SK-N-MC (cell line): Measurements from ENCODE around the gene B4GALNT1.

Experiments used
- DNase-seq: peaks from one replicate; pipeline ENCODE4 v3.0.0-alpha.2; 2011; ENCODE audit warnings: low read depth, low spot score
- H3K27ac ChIP-seq: fragments of 200-600 bp; sonication (generic); 2 replicates; pipeline ENCODE4 v1.5.1; 2016; ENCODE audit warnings: mixed run types
- H3K36me3 ChIP-seq: fragments of 200-600 bp; sonication (generic); 2 replicates; pipeline ENCODE4 v1.6.1; 2017; ENCODE audit warnings: antibody characterized with exemption, low read length, mixed read lengths; ENCODE audit not compliant: insufficient read depth
- H3K4me3 ChIP-seq: fragments of 200-600 bp; sonication (generic); 2 replicates; pipeline ENCODE4 v1.5.1; 2016
- H3K9ac ChIP-seq: fragments of 200-600 bp; sonication (generic); 2 replicates; pipeline ENCODE4 v1.8.0; 2017; ENCODE audit warnings: mixed run types, mixed read lengths; ENCODE audit not compliant: insufficient read length
- H3K9me3 ChIP-seq: fragments of 200-600 bp; sonication (generic); 2 replicates; pipeline ENCODE4 v1.6.1; 2017; ENCODE audit warnings: low read depth, mild to moderate bottlenecking, antibody characterized with exemption, low read length, moderate library complexity, mixed read lengths
- EZH2 ChIP-seq: fragments of 200-600 bp; sonication (generic); IDR thresholded peaks from one replicate; pipeline ENCODE4 v1.6.1; 2017; ENCODE audit warnings: antibody characterized with exemption
- FOXP2 ChIP-seq: optimal IDR thresholded peaks from 2 replicates; pipeline ENCODE3; 2011; ENCODE audit warnings: mild to moderate bottlenecking, moderate library complexity; ENCODE audit not compliant: insufficient read depth; ENCODE audit errors: extremely low read length, control extremely low read depth
- POLR2AphosphoS5 ChIP-seq: IDR thresholded peaks from 2 replicates; pipeline ENCODE4 v1.6.1; 2012; ENCODE audit warnings: mild to moderate bottlenecking, low read depth, low read length, borderline replicate concordance

B4GALNT1 gene

DNA sequence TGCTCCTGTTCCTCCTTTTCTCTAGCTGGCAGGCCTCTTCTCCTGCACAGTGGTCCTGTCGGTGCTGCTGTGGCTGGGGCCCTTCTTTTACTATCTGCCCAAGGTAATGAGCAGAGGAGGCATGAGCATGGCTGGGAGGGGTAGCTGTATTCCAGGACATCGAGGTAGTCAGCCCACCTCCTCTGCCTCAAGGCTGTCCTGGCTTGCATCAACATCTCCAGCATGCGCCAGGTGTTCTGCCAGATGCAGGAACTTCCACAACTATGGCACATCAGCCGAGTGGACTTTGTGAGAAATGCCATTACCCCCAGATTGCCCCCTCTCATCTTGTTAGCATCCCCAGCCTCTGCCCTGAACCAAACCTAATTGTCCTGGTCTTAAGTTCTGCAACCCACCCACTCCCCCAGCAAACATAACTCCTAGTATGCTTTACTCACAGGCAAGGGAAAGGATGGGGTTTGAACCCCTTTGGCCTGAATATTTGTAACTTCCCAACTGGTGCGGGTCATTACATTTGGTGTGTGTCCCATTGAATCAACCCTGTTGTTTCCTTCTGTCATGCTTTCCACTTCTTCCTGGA is 9.1 kb downstream of the B4GALNT1 start:
- TF ChIP-seq EZH2 (no peak), POLR2AphosphoS5 (no peak), FOXP2 (no peak)
- Histone ChIP-seq H3K9me3 (no peaks in the 10 kb centered on the region), H3K4me3 (no peak overlapping the region), H3K9ac (no peak overlapping the region), H3K36me3 (no peaks in the 10 kb centered on the region; the same call in 1 of the 2 replicates), H3K27ac (no peak overlapping the region)
- DNase-seq: no peak

DNA sequence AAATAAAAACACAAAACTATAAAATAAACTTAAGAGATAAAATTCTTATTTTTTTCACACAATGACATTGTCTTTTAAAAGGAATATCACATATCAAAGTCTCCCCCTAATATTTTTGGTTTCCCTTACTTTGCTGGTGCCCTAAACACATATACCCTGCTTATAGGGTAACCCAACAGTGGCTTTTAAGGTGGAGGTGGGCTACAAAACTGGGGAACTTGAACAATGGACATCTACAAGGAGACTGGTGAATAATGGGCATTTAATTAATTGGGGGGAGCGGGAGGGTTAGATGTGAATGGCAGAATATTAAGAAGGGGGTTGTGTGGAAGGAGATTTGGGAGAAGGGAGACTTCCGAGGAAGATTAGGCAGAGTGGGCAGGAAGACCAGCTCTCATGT is 9.6 kb downstream of the B4GALNT1 start:
- Histone ChIP-seq H3K27ac (no peak overlapping the region), H3K9me3 (no peaks in the 10 kb centered on the region), H3K9ac (no peak overlapping the region), H3K4me3 (no peak overlapping the region), H3K36me3 (no peaks in the 10 kb centered on the region; the same call in 1 of the 2 replicates)
- TF ChIP-seq FOXP2: no peak
- TF ChIP-seq POLR2AphosphoS5: no peak
- TF ChIP-seq EZH2: no peak
- no peak for DNase-seq

DNA sequence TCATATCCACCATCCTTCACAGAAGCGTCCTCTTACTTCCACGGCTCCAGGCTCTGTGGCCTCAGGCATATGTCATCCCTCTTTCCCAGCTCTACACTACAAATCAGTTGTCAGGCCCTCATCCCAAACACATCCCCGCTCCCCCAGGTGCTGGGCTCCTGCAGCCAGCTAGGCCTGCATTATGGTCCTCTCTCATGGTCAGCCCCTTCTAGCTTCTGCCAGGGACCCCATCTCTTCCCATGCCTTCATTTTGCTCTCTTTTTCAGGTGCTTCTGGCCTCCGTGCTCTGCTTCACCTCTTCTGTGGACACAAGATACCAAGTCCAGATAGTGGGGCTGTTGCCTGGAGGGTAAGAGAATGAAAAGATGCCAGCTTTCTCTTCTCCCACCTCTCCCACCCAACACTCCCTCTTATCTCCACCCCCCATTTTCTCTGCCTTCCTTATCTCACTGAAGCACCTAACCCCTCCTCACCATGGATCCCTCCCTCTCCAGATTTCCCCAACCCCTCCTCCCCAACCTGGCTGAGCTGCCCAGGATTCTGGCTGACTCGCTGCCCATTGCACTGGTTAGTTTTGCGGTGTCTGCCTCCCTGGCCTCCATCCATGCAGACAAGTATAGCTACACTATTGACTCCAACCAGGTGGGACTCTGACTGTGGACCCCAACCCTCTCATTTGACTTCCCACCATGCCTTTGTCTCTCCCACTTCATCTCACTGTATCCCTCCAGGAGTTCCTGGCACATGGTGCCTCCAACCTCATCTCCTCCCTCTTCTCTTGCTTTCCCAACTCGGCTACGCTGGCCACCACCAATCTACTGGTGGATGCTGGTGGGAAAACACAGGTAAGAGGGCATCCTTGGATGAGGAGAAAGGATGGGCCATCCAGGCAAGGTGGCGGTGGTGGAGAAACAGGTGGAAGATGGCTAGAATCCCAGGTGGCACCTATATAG is 10.4 kb downstream of the B4GALNT1 start:
- H3K9me3 ChIP-seq: no peaks in the 10 kb centered on the region
- H3K27ac ChIP-seq: no peak overlapping the region
- no peak for TF ChIP-seq FOXP2
- no peak for TF ChIP-seq EZH2
- no peak for TF ChIP-seq POLR2AphosphoS5
- H3K4me3 ChIP-seq: no peak overlapping the region
- no peak overlapping the region for H3K9ac ChIP-seq
- DNase-seq: no peak
- no peaks in the 10 kb centered on the region for H3K36me3 ChIP-seq

DNA sequence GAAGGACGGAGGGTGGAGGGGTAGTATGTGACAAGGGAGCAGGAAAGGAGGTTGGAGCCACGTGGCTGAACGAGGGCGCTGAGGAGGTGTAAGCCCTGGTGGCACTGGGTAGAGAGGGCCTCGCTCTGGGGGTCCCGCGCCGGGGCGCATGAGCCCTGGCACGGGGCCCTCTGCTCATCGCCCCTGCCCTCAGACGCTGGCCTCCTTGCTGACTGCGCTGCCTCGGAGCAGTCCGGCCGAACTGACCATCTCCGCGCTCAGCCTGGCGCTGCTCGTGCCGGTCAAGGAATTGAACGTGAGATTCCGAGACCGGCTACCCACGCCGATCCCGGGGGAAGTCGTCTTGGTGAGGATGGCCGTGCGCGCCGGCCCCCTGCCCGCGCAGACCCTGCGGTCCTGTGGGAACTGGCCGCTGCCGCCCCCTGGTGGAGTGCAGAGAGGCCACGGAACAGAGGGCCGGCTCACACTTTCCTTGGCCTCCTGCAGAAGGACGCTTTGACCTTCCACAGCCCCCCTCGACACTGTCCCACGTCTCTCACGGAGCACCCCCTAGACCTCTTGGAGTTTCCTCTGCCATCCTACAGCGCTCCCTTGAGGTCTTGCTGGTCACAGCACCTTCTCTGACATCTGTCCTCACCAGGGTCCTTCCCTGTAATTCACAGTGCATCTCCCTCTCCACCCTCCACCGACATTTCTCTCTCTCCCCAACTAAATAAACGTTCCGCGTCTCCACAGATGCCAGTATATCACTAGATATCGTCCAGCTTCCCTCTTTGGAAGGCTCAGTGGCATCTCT is 11.3 kb downstream of the B4GALNT1 start:
- DNase-seq: no peak

DNA sequence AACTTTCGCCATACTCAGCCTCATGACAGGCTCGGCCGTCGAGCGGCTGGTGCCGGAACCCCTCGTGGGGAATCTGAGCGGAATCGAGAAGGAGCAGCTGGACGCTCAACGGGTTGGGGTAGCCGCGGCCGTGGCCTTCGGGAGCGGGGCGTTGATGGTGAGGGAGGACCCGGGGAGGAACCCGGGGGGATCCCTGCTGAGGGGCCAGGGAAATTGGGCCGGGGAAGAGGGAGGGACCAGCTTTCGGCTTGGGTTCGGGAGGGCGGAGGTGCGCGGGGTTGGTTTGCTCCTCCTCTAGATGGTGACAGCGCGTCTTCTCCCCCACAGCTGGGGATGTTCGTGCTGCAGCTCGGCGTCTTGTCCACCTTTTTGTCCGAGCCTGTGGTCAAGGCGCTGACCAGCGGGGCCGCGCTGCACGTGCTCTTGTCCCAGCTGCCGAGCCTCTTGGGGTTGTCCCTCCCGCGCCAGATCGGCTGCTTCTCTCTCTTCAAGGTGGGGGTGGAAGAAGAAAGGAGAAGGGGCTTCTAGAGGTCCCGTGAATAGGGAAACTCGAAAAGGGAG is 12.0 kb downstream of the B4GALNT1 start:
- H3K4me3 ChIP-seq: no peak overlapping the region
- H3K36me3 ChIP-seq: peaks cover 3% of the 10 kb centered on the region; the same call in 1 of the 2 replicates
- H3K9ac ChIP-seq: no peak overlapping the region
- H3K27ac ChIP-seq: no peak overlapping the region
- TF ChIP-seq POLR2AphosphoS5: no peak
- no peak for TF ChIP-seq FOXP2
- no peaks in the 10 kb centered on the region for H3K9me3 ChIP-seq
- no peak for DNase-seq

More for the DNA sequence above, 11.3 kb downstream of the B4GALNT1 start:
- H3K9me3 ChIP-seq: no peaks in the 10 kb centered on the region
- no peak overlapping the region for H3K27ac ChIP-seq
- no peak overlapping the region for H3K9ac ChIP-seq
- peak overlapping the region; percentile 42; the same call in 1 of the 2 replicates for H3K4me3 ChIP-seq
- H3K36me3 ChIP-seq: no peaks in the 10 kb centered on the region
- no peak for TF ChIP-seq POLR2AphosphoS5
- no peak for TF ChIP-seq EZH2

DNA sequence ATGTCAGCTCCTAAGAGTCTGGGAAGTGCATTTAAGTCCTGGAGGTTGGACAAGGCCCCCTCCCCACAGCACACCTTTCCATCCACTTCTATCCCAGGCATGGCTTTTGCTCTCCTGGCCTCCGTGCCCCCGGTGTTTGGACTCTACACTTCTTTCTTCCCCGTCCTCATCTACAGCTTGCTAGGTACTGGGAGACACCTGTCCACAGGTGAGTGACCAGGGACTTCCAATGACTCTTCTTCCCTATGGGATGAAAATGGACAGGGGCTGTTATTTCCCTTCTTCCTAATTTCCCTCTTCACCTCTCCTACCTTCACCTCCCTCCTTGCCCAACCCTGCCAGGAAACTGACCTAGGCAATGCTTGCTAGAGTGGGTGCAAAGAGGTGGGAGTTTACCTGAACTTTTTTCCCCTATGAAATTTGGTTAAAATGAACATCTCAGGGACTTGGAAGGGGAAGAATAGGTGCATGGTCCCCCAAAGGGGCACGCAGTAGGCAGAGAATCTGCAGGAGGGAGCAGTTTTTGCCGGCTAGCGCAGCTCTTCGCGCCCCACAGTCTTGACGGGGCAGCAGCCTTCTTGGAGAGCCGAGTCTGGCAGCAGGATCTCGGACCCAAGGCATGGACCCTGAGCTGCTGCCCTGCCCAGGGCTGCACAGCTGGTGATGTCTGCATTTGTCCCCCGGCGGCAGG is 12.6 kb downstream of the B4GALNT1 start:
- no peak for DNase-seq
- Histone ChIP-seq H3K9me3 (no peaks in the 10 kb centered on the region), H3K9ac (no peak overlapping the region), H3K36me3 (peaks cover 9% of the 10 kb centered on the region; the same call in 1 of the 2 replicates), H3K4me3 (no peak overlapping the region), H3K27ac (no peak overlapping the region)
- no peak for TF ChIP-seq EZH2
- no peak for TF ChIP-seq FOXP2
- TF ChIP-seq POLR2AphosphoS5: no peak

DNA sequence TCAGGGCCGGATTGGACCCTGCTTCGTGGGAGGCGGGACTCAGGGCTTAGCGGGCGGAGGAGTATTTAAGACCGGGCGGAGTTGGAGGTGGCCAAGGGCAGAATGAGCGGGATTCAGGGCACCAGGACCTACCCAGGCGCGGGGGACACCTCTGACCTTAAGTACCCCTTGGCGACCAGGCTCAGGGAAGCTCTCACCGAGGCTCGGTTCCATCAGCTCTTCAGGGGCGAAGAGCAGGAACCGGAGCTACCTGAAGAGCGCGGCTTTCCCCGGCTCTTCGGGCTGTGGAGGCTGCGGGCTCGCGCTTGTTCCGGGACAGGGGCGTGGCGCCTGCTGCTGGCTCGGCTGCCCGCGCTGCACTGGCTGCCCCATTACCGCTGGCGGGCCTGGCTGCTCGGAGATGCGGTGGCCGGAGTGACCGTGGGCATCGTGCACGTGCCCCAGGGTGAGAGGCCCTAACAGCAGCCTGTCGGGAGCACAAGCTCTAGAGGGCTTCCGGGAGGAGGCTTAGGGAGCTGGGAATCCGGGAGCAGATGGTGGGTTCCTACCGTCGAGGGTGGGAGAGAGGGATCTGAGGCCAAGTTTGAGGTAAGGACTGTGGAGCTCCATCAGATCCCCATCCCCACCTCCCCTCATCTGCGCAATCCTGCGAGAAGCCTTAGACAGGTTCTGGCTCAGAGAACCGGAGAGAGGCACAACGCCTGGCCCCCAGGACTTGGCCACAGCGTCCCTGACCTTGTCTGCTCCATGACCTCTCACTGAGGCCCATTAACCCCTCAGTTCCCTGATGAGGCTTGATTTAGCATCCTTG is 13.4 kb downstream of the B4GALNT1 start:
- Histone ChIP-seq H3K4me3 (no peak overlapping the region), H3K27ac (no peak overlapping the region), H3K36me3 (peaks cover 13% of the 10 kb centered on the region; the same call in 1 of the 2 replicates), H3K9ac (no peak overlapping the region), H3K9me3 (no peaks in the 10 kb centered on the region)
- TF ChIP-seq POLR2AphosphoS5 (no peak), EZH2 (no peak)
- no peak for DNase-seq
